Measurements from ENCODE around the gene PALD1.

- no peak for TF ChIP-seq POLR2A (IDR thresholded peaks at IDR 0.05; ENCODE audit: low read depth, low read length)
- TF ChIP-seq POLR2AphosphoS5 (IDR thresholded peaks at IDR 0.05; ENCODE audit: low read depth, low read length): no peak
- TF ChIP-seq TAF1 (IDR thresholded peaks at IDR 0.05; ENCODE audit: borderline replicate concordance, low read depth, low read length): no peak
Measured at GRCh38 chr10:70523057-70523456, 44.5 kb downstream of the PALD1 start.

Data from GM12892 (cell line).